Fibroblast of lung (primary cell): ENCODE measurements around the gene AMOTL2.

Source experiments
- CTCF ChIP-seq, 2 donors: IDR thresholded peaks in 1 of 2; conservative IDR thresholded peaks in 1 of 2; 1 replicate in 1 of 2; 2 replicates in 1 of 2; pipeline ENCODE4 v1.5.1; 2011 to 2012; ENCODE audit warnings: low read length in 2 of 2, control low read depth in 1 of 2, inconsistent platforms in 1 of 2, low read depth in 1 of 2, mild to moderate bottlenecking in 1 of 2
- EZH2 ChIP-seq: IDR thresholded peaks from 2 replicates; pipeline ENCODE4 v1.5.1; 2012; ENCODE audit warnings: low read length, control low read depth, mild to moderate bottlenecking; ENCODE audit errors: missing control alignments

- TF ChIP-seq CTCF (conservative IDR thresholded peaks at IDR 0.05 in 1 of 2, IDR thresholded peaks at IDR 0.05 in 1 of 2; ENCODE audit: low read depth in 1 of 2, low read length in 2 of 2) (no peak), EZH2 (no peak)
Measured at GRCh38 chr3:134341389-134341788, 32.9 kb downstream of the AMOTL2 start.
